HepG2 (cell line): ENCODE results near the gene SALL2. TPM values are rescaled to one million over a fixed set of nuclear protein-coding genes. Genes with fewer than 3 reads are reported as not detected.
A peak's percentile ranks its signal among the peaks of the same experiment; 100 is the strongest.

Experiments used
- CENPBD1 ChIP-seq: sonication (generic); formaldehyde crosslinking; IDR thresholded peaks from 2 replicates; pipeline ENCODE4 v1.8.0; 2022; ENCODE audit warnings: missing genetic modification reagents, low read depth, mild to moderate bottlenecking, borderline replicate concordance
- FOXM1 ChIP-seq: sonication (generic); formaldehyde crosslinking; IDR thresholded peaks from 2 replicates; pipeline ENCODE4 v1.5.0; 2020; ENCODE audit warnings: missing genetic modification reagents
- HMG20A ChIP-seq: IDR thresholded peaks from 2 replicates; pipeline ENCODE4 v1.6.1; 2016; ENCODE audit warnings: borderline replicate concordance
- HOXD1 ChIP-seq: sonication (generic); formaldehyde crosslinking; IDR thresholded peaks from 2 replicates; pipeline ENCODE4 v1.5.0; 2020; ENCODE audit warnings: missing genetic modification reagents
- LRRFIP1 ChIP-seq: sonication (generic); formaldehyde crosslinking; conservative IDR thresholded peaks from 2 replicates; pipeline ENCODE4 v1.4.0; 2020; ENCODE audit warnings: missing genetic modification reagents
- MXD4 ChIP-seq: IDR thresholded peaks from 2 replicates; pipeline ENCODE4 v1.6.1; 2016; ENCODE audit warnings: mild to moderate bottlenecking, missing biosample characterization, missing genetic modification reagents
- MYNN ChIP-seq: sonication (generic); formaldehyde crosslinking; IDR thresholded peaks from 2 replicates; pipeline ENCODE4 v1.4.0; 2020; ENCODE audit warnings: mild to moderate bottlenecking, low read depth, missing genetic modification reagents
- NR2C2 ChIP-seq: sonication (generic); formaldehyde crosslinking; IDR thresholded peaks from 2 replicates; pipeline ENCODE4 v1.4.0; 2020; ENCODE audit warnings: missing genetic modification reagents, mild to moderate bottlenecking, moderate library complexity, borderline replicate concordance
- ONECUT2 ChIP-seq: sonication (generic); formaldehyde crosslinking; IDR thresholded peaks from 2 replicates; pipeline ENCODE4 v1.4.0; 2020; ENCODE audit warnings: missing genetic modification reagents
- SRF ChIP-seq: IDR thresholded peaks from 2 replicates; pipeline ENCODE4 v1.6.1; 2011; ENCODE audit warnings: mild to moderate bottlenecking, low read depth, low read length, moderate library complexity
- TAF1 ChIP-seq: sonication (generic); formaldehyde crosslinking; IDR thresholded peaks from 2 replicates; pipeline ENCODE4 v1.4.0; 2020; ENCODE audit warnings: missing genetic modification reagents
- ZNF275 ChIP-seq: sonication (generic); formaldehyde crosslinking; IDR thresholded peaks from 2 replicates; pipeline ENCODE4 v1.8.0; 2022; ENCODE audit warnings: missing genetic modification reagents, mild to moderate bottlenecking, inconsistent platforms, borderline replicate concordance
- ZNF703 ChIP-seq: sonication (generic); formaldehyde crosslinking; IDR thresholded peaks from 2 replicates; pipeline ENCODE4 v1.5.1; 2020; ENCODE audit warnings: missing genetic modification reagents, mild to moderate bottlenecking, moderate library complexity, borderline replicate concordance
- polyA plus RNA-seq, 8 experiments: library from polyadenylated mRNA; depleted of rRNA in 3 of 8; stranded (reverse) in 7 of 8; unstranded in 1 of 8; fragments of >200 nt; fragmentation: Illumina TruSeq in 4 of 8; extraction: Trizol in 4 of 8; gene quantifications; 2 replicates each; pipeline versions ENCODE4 v1.2.1 to v1.2.3, GENCODE V29; 2011 to 2016; ENCODE audit warnings: low read depth in 4 of 8, missing spikeins in 1 of 8, mixed read lengths in 1 of 8; ENCODE audit not compliant: insufficient read depth in 1 of 8
- total RNA-seq, 5 experiments: library from RNA; depleted of rRNA; stranded (reverse); fragments of >200 nt; fragmentation: Illumina TruSeq; extraction: Trizol; gene quantifications; 2 replicates each; pipeline ENCODE4 v1.2.3, GENCODE V29; 2016; ENCODE audit warnings: low read depth in 1 of 5
- TF ChIP-seq, protein P1 (sequence below): sonication (generic); formaldehyde crosslinking; IDR thresholded peaks from 2 replicates; pipeline ENCODE4 v1.4.0; 2020; ENCODE audit warnings: missing genetic modification reagents, borderline replicate concordance
- TF ChIP-seq, protein P2 (sequence below): sonication (generic); formaldehyde crosslinking; IDR thresholded peaks from 2 replicates; pipeline ENCODE4 v1.9.0; 2021; ENCODE audit warnings: missing genetic modification reagents, borderline replicate concordance

The SALL2 gene
- total and polyA plus RNA-seq, 2 of the 13 experiments (the other 11 are each of a cell fraction or from before 2014, with no cell fraction given) = 4.9 to 5.8 TPM

GRCh38 chr14:21510735-21511657, 15.2 kb downstream of the SALL2 start, which contains the start of gene METTL3 (continued):
- TF ChIP-seq, protein P1, sequence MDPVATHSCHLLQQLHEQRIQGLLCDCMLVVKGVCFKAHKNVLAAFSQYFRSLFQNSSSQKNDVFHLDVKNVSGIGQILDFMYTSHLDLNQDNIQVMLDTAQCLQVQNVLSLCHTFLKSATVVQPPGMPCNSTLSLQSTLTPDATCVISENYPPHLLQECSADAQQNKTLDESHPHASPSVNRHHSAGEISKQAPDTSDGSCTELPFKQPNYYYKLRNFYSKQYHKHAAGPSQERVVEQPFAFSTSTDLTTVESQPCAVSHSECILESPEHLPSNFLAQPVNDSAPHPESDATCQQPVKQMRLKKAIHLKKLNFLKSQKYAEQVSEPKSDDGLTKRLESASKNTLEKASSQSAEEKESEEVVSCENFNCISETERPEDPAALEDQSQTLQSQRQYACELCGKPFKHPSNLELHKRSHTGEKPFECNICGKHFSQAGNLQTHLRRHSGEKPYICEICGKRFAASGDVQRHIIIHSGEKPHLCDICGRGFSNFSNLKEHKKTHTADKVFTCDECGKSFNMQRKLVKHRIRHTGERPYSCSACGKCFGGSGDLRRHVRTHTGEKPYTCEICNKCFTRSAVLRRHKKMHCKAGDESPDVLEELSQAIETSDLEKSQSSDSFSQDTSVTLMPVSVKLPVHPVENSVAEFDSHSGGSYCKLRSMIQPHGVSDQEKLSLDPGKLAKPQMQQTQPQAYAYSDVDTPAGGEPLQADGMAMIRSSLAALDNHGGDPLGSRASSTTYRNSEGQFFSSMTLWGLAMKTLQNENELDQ (CRISPR knock-in tag) = peak; percentile 14; the same call in 1 of the 2 replicates
- TF ChIP-seq NR2C2 (peak; percentile 99), LRRFIP1 (CRISPR knock-in tag) (no peak), ZNF703 (CRISPR knock-in tag) (peak; percentile 48; the same call in 1 of the 2 replicates), MYNN (CRISPR knock-in tag) (peak; percentile 69; the same call in 1 of the 2 replicates), ONECUT2 (0 out of 2 replicates have a peak, but pooled peaks have one; percentile 46), ZNF275 (CRISPR knock-in tag) (peak; percentile 87), FOXM1 (CRISPR knock-in tag) (0 out of 2 replicates have a peak, but pooled peaks have one; percentile 63), MXD4 (peak; percentile 100), TAF1 (CRISPR knock-in tag) (peak; percentile 94), SRF (peak; percentile 52; the same call in 1 of the 2 replicates), HOXD1 (CRISPR knock-in tag) (peak; percentile 80), CENPBD1 (CRISPR knock-in tag) (0 out of 2 replicates have a peak, but pooled peaks have one; percentile 28), HMG20A (CRISPR knock-in tag) (peak; percentile 57)
- TF ChIP-seq, protein P2, sequence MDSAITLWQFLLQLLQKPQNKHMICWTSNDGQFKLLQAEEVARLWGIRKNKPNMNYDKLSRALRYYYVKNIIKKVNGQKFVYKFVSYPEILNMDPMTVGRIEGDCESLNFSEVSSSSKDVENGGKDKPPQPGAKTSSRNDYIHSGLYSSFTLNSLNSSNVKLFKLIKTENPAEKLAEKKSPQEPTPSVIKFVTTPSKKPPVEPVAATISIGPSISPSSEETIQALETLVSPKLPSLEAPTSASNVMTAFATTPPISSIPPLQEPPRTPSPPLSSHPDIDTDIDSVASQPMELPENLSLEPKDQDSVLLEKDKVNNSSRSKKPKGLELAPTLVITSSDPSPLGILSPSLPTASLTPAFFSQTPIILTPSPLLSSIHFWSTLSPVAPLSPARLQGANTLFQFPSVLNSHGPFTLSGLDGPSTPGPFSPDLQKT (CRISPR knock-in tag) = peak; percentile 26; the same call in 1 of the 2 replicates
